Measurements from ENCODE around the gene MARCHF5. TPM values are rescaled to one million over a fixed set of nuclear protein-coding genes. Genes with fewer than 3 reads are reported as not detected.

MARCHF5 gene
- total and polyA plus RNA-seq, 10 of the 15 experiments (the other 5 are each of a cell fraction or from before 2014, with no cell fraction given): 4.8 to 46.8 (median 19.0) TPM

GRCh38 chr10:92242380-92242779 is 48.6 kb upstream of the MARCHF5 start (continued):
- TF ChIP-seq USF1 (IDR thresholded peaks at IDR 0.05; ENCODE audit: borderline replicate concordance, extremely low read length, insufficient read depth, low read depth, low read length): no peak
- no peak for TF ChIP-seq RELB (IDR thresholded peaks at IDR 0.05; ENCODE audit: low read depth)
- TF ChIP-seq HSF1 (IDR thresholded peaks at IDR 0.05; ENCODE audit: low read depth, low read length): no peak
- TF ChIP-seq FOXM1 (IDR thresholded peaks at IDR 0.05; ENCODE audit: low read depth, low read length): no peak
- no peak for TF ChIP-seq KDM1A (IDR thresholded peaks at IDR 0.05; ENCODE audit: borderline replicate concordance)

Data from GM12878 (cell line).